SK-N-MC (cell line): ENCODE data around the gene RIT2.

ENCODE experiments used
- EZH2 ChIP-seq: fragments of 200-600 bp; sonication (generic); IDR thresholded peaks from one replicate; pipeline ENCODE4 v1.6.1; 2017; ENCODE audit warnings: antibody characterized with exemption
- FOXP2 ChIP-seq: optimal IDR thresholded peaks from 2 replicates; pipeline ENCODE3; 2011; ENCODE audit warnings: mild to moderate bottlenecking, moderate library complexity; ENCODE audit not compliant: insufficient read depth; ENCODE audit errors: extremely low read length, control extremely low read depth
- POLR2AphosphoS5 ChIP-seq: IDR thresholded peaks from 2 replicates; pipeline ENCODE4 v1.6.1; 2012; ENCODE audit warnings: mild to moderate bottlenecking, low read depth, low read length, borderline replicate concordance

DNA sequence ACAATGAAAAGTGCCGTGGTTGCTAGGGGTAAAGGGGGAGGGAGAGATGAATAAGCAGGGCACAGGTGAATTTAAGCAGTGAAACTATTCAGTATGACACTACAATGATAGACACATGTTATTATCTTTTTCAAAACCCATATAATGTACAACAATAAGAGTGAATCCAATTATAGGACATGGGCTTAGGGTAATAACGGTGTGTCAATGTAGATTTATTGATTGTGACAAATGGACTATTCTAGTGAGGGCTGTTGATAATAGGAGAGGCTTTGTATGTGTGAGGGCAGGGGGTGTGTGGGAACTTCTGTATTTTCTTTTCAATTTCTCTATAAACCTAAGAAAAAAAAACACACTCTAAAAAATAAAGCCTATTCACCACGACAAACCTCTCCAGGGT is 223.8 kb downstream of the RIT2 start:
- TF ChIP-seq POLR2AphosphoS5 (no peak), EZH2 (no peak), FOXP2 (no peak)
